Panc1 (cell line): ENCODE measurements around the gene FLT3.

ENCODE experiments used
- CTCF ChIP-seq: fragments of 450-650 bp; IDR thresholded peaks from 2 replicates; pipeline ENCODE4 v1.5.1; 2017; ENCODE audit warnings: mild to moderate bottlenecking
- POLR2AphosphoS5 ChIP-seq: IDR thresholded peaks from 2 replicates; pipeline ENCODE4 v1.6.1; 2012; ENCODE audit warnings: mild to moderate bottlenecking, low read depth, low read length, moderate library complexity
- TCF7L2 ChIP-seq: IDR thresholded peaks from 2 replicates; pipeline ENCODE4 v1.6.1; 2011; ENCODE audit warnings: mild to moderate bottlenecking, low read depth, low read length, inconsistent platforms

- TF ChIP-seq POLR2AphosphoS5 (no peak), TCF7L2 (no peak), CTCF (no peak)
Measured at GRCh38 chr13:28001049-28001448, 99.3 kb downstream of the FLT3 start.
